OCI-LY7 (cell line): ENCODE measurements around the gene TK2. TPM values are rescaled to one million over a fixed set of nuclear protein-coding genes. Genes with fewer than 3 reads are reported as not detected.

Experiments used
- BruUV-seq: library from RNA; stranded (reverse); fragments of 400-500 nt; replicated peaks from 2 replicates; lab custom pipeline; 2021; lab: Mats Ljungman, UMichigan
- CTCF ChIA-PET: fragments of 300-600 bp; sonication (Branson Sonifier 250); formaldehyde crosslinking; loops from one replicate; lab custom pipeline; 2022; ENCODE audit warnings: antibody characterized with exemption; ENCODE audit not compliant: unreplicated experiment; lab: Charles Lee
- POLR2A ChIA-PET: fragments of 300-600 bp; sonication (Branson Sonifier 250); formaldehyde crosslinking; loops from one replicate; lab custom pipeline; 2022; ENCODE audit warnings: antibody characterized with exemption; lab: Charles Lee
- DNase-seq: peaks from one replicate; pipeline ENCODE4 v3.0.0-alpha.2; 2015; ENCODE audit warnings: low spot score
- H2AFZ ChIP-seq: fragments of 200-600 bp; sonication (generic), shearing (Covaris generic); 2 replicates; pipeline ENCODE4 v1.6.1; 2014; ENCODE audit warnings: mild to moderate bottlenecking, antibody characterized with exemption, low read length, moderate library complexity
- H3K27ac ChIP-seq: fragments of 200-600 bp; sonication (generic); 2 replicates; pipeline ENCODE4 v1.5.1; 2014; ENCODE audit warnings: mixed run types, low read depth, mild to moderate bottlenecking, moderate library complexity, low read length, inconsistent platforms; ENCODE audit not compliant: poor library complexity, severe bottlenecking
- H3K36me3 ChIP-seq: fragments of 200-600 bp; sonication (generic); 2 replicates; pipeline ENCODE4 v1.6.1; 2014; ENCODE audit warnings: mild to moderate bottlenecking, antibody characterized with exemption, low read length, moderate library complexity, mixed read lengths; ENCODE audit not compliant: insufficient read depth
- H3K4me1 ChIP-seq: fragments of 200-600 bp; sonication (generic); 2 replicates; pipeline ENCODE4 v1.5.1; 2014; ENCODE audit warnings: mild to moderate bottlenecking, low read length; ENCODE audit not compliant: insufficient read depth, poor library complexity, severe bottlenecking
- H3K4me2 ChIP-seq: fragments of 200-600 bp; sonication (generic); 2 replicates; pipeline ENCODE4 v1.6.1; 2014; ENCODE audit warnings: mild to moderate bottlenecking, low read length
- H3K4me3 ChIP-seq: fragments of 200-600 bp; sonication (generic); 2 replicates; pipeline ENCODE4 v1.5.1; 2014; ENCODE audit warnings: mild to moderate bottlenecking, low read depth, low read length; ENCODE audit not compliant: poor library complexity, severe bottlenecking
- H3K79me2 ChIP-seq: fragments of 200-600 bp; sonication (generic); 2 replicates; pipeline ENCODE4 v1.6.1; 2016; ENCODE audit warnings: low read depth, mild to moderate bottlenecking, low read length, moderate library complexity, mixed read lengths; ENCODE audit not compliant: insufficient read depth
- H3K9me2 ChIP-seq: fragments of 200-600 bp; sonication (generic); 2 replicates; pipeline ENCODE4 v1.6.1; 2016; ENCODE audit warnings: mild to moderate bottlenecking, low read length, mixed read lengths; ENCODE audit not compliant: insufficient read depth
- H3K9me3 ChIP-seq: fragments of 200-600 bp; sonication (generic); 2 replicates; pipeline ENCODE4 v1.6.1; 2014; ENCODE audit warnings: mild to moderate bottlenecking, mixed run types, low read length, mixed read lengths
- H4K20me1 ChIP-seq: fragments of 200-600 bp; sonication (generic); 2 replicates; pipeline ENCODE4 v1.6.1; 2014; ENCODE audit warnings: mild to moderate bottlenecking, antibody characterized with exemption, low read length, moderate library complexity, mixed read lengths; ENCODE audit not compliant: insufficient read depth
- EZH2phosphoT487 ChIP-seq: fragments of 200-600 bp; sonication (generic); IDR thresholded peaks from 2 replicates; pipeline ENCODE4 v1.6.1; 2018; ENCODE audit warnings: low read depth, borderline replicate concordance, mild to moderate bottlenecking, mixed run types, antibody characterized with exemption, low read length, moderate library complexity, mixed read lengths
- intact Hi-C: fragments of 100-400 bp; cut with micrococcal nuclease; formaldehyde crosslinking; loops from one replicate; pipeline ENCODE4 v1.10.0; 2022; ENCODE audit not compliant: unreplicated experiment
- total RNA-seq, 2 experiments: library from RNA; depleted of rRNA in 1 of 2; stranded (reverse); fragments of >200 nt in 1 of 2; shearing (Covaris generic) in 1 of 2; gene quantifications; 2 replicates each; pipeline ENCODE4 v1.2.3, GENCODE V29; 2014 to 2022
- TF ChIP-seq, protein P1 (sequence below): fragments of 200-600 bp; sonication (generic); conservative IDR thresholded peaks from 2 replicates; pipeline ENCODE4 v1.5.1; 2014; ENCODE audit warnings: mild to moderate bottlenecking, antibody characterized with exemption, low read length, moderate library complexity, mixed read lengths

Gene TK2
- total RNA-seq, 2 experiments from 2014 or later: 0.06 to 1.9 TPM

DNA sequence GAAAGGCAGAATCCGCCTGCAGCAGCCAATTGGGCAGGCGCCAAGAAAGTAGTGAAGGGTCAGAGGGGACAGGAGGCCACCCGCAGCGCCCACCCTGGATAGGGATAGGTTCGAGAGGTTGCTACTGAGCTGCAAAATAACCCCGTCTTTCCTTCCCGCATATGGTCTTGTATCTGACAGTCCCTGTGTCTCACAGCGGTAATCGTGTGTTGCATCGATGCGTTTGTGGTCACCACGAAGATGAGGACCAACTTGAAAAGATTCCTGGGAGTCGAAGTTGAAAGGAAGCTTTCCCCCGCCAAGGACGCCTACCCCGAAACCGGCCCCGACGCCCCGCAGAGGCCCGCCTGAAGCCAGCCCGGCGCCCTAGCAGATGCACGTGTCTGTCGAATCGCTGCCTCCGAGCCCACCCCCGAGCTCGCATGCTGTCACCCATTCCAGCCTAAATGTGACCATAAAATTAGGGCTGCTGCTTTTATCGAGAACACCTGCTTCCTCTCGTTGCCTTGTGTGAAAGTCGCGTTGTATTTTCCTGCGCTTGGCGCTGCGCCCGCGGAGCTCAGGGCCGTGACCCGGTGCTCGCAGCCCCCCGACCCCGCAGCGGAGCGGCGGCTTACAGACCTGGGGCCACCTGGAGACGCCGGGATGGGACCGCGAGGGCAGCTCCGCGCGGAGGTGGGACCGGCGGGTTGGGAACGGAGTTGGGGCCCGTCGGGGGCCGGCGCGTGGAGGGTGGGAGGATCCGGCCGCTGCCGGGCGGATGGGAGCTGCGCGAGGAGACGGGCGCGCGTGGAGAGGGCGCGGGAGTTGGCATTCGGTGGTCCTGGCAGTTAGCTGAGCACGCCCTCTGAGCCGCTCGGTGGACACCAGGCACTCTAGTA is 29.0 kb upstream of the TK2 start, which contains the start of gene CMTM2:
CMTM2 (plus strand) TSS at position 813 of the 881 bp plus-strand sequence. CDS start 145 bp downstream, outside the sequence.
- no peak within 1 kb of the TSS for H3K4me2 ChIP-seq
- intact Hi-C loops: no loop called here
- no peaks in the 10 kb centered on the region for H3K9me3 ChIP-seq
- DNase-seq: no peak
- H3K4me3 ChIP-seq: no peak within 1 kb of the TSS
- no peak for TF ChIP-seq EZH2phosphoT487
- H3K79me2 ChIP-seq: no peaks in the 10 kb centered on the region
- CTCF ChIA-PET: no interaction called here
- POLR2A ChIA-PET: interaction anchor here (0.6 kb wide), 1 partner anchor 115 kb away, joined by 4 read pairs; no protein-coding TSS in a partner anchor
- H3K27ac ChIP-seq: no peak within 1 kb of the TSS
- H2AFZ ChIP-seq: no peak within 1 kb of the TSS
- BruUV-seq: no TSS peak
- no peaks in the 10 kb centered on the region for H4K20me1 ChIP-seq
- H3K9me2 ChIP-seq: no peaks in the 10 kb centered on the region
- no peaks in the 10 kb centered on the region for H3K36me3 ChIP-seq
- H3K4me1 ChIP-seq: no peaks in the 10 kb centered on the region

DNA sequence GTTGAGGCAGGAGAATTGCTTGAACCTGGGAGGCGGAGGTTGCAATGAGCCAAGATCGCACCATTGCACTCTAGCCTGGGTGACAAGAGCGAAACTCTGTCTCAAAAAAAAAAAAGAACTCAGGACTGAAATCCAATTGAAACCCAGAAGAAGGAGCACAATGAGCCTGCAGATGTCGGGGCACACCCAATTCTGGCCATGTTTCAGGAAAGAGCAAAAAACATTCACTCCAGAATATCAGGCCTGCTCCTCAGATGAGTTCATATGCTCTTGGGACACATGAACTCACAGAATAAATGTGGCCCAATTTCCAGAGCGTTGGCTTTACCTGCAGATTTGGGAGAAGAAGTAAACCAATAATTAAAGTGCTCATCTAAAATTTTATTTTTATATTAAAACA is 26.4 kb upstream of the TK2 start:
- H3K27ac ChIP-seq: no peak overlapping the region
- H3K4me3 ChIP-seq: no peak overlapping the region
- H3K9me3 ChIP-seq: no peaks in the 10 kb centered on the region
- POLR2A ChIA-PET: no interaction called here
- CTCF ChIA-PET: no interaction called here
- H3K4me1 ChIP-seq: no peaks in the 10 kb centered on the region
- TF ChIP-seq EZH2phosphoT487: no peak
- TF ChIP-seq, protein P1, sequence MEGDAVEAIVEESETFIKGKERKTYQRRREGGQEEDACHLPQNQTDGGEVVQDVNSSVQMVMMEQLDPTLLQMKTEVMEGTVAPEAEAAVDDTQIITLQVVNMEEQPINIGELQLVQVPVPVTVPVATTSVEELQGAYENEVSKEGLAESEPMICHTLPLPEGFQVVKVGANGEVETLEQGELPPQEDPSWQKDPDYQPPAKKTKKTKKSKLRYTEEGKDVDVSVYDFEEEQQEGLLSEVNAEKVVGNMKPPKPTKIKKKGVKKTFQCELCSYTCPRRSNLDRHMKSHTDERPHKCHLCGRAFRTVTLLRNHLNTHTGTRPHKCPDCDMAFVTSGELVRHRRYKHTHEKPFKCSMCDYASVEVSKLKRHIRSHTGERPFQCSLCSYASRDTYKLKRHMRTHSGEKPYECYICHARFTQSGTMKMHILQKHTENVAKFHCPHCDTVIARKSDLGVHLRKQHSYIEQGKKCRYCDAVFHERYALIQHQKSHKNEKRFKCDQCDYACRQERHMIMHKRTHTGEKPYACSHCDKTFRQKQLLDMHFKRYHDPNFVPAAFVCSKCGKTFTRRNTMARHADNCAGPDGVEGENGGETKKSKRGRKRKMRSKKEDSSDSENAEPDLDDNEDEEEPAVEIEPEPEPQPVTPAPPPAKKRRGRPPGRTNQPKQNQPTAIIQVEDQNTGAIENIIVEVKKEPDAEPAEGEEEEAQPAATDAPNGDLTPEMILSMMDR: no peak
- no peak overlapping the region for H2AFZ ChIP-seq
- DNase-seq: no peak
- no peaks in the 10 kb centered on the region for H3K9me2 ChIP-seq
- H3K36me3 ChIP-seq: 0 out of 2 replicates have a peak, but pooled peaks cover 3% of the 10 kb centered on the region
- intact Hi-C loops: no loop called here
- H3K4me2 ChIP-seq: no peak overlapping the region
- H3K79me2 ChIP-seq: no peaks in the 10 kb centered on the region
- H4K20me1 ChIP-seq: no peaks in the 10 kb centered on the region
- BruUV-seq: no TSS peak

DNA sequence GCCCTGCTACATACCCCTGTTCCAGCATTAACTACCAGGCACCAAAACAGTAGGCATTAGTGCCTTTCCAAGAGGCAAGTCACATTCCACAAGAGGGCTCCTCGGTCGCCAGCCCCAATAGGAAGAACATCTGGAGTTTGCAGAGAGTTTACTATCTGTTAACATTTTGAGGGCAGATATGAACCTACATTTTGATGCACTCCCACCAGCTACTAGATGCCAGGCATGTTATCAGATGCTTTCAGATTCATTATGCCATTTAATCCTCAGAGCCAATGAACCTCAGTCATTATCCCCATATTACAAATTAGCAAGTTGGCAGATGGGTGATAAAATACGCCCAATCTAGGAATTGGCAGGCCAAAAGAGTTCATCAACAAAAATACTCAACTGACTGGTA is 25.1 kb upstream of the TK2 start:
- H3K4me3 ChIP-seq: no peak overlapping the region
- no peak overlapping the region for H2AFZ ChIP-seq
- 0 out of 2 replicates have a peak, but pooled peaks cover 5% of the 10 kb centered on the region for H3K36me3 ChIP-seq
- no peak for TF ChIP-seq EZH2phosphoT487
- TF ChIP-seq, protein P1: no peak
- intact Hi-C loops: no loop called here
- no peaks in the 10 kb centered on the region for H3K4me1 ChIP-seq
- CTCF ChIA-PET: no interaction called here
- POLR2A ChIA-PET: interaction anchor here (1.1 to 1.2 kb wide), 2 partner anchors 54 to 63 kb away, joined by 3 to 4 read pairs; no protein-coding TSS in a partner anchor
- no peaks in the 10 kb centered on the region for H3K9me2 ChIP-seq
- no peak overlapping the region for H3K4me2 ChIP-seq
- no peak overlapping the region for H3K27ac ChIP-seq
- no peaks in the 10 kb centered on the region for H4K20me1 ChIP-seq
- H3K9me3 ChIP-seq: no peaks in the 10 kb centered on the region
- no TSS peak for BruUV-seq
- H3K79me2 ChIP-seq: no peaks in the 10 kb centered on the region
- DNase-seq: no peak
